GM10266 (cell line): ENCODE measurements around the gene GRIN3B.

Experiments used
- DNase-seq: peaks from one replicate; pipeline ENCODE4 v3.0.0; 2012; ENCODE audit errors: extremely low spot score
- TF ChIP-seq, protein P1 (sequence below): IDR thresholded peaks from 2 replicates; pipeline ENCODE4 v1.5.1; 2012; ENCODE audit warnings: mild to moderate bottlenecking, low read depth; ENCODE audit not compliant: control insufficient read depth, insufficient read depth; ENCODE audit errors: missing control alignments

GRIN3B gene

GRCh38 chr19:1003283-1003682 is 3.1 kb downstream of the GRIN3B start:
- TF ChIP-seq, protein P1, sequence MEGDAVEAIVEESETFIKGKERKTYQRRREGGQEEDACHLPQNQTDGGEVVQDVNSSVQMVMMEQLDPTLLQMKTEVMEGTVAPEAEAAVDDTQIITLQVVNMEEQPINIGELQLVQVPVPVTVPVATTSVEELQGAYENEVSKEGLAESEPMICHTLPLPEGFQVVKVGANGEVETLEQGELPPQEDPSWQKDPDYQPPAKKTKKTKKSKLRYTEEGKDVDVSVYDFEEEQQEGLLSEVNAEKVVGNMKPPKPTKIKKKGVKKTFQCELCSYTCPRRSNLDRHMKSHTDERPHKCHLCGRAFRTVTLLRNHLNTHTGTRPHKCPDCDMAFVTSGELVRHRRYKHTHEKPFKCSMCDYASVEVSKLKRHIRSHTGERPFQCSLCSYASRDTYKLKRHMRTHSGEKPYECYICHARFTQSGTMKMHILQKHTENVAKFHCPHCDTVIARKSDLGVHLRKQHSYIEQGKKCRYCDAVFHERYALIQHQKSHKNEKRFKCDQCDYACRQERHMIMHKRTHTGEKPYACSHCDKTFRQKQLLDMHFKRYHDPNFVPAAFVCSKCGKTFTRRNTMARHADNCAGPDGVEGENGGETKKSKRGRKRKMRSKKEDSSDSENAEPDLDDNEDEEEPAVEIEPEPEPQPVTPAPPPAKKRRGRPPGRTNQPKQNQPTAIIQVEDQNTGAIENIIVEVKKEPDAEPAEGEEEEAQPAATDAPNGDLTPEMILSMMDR: no peak
- no peak for DNase-seq

DNA sequence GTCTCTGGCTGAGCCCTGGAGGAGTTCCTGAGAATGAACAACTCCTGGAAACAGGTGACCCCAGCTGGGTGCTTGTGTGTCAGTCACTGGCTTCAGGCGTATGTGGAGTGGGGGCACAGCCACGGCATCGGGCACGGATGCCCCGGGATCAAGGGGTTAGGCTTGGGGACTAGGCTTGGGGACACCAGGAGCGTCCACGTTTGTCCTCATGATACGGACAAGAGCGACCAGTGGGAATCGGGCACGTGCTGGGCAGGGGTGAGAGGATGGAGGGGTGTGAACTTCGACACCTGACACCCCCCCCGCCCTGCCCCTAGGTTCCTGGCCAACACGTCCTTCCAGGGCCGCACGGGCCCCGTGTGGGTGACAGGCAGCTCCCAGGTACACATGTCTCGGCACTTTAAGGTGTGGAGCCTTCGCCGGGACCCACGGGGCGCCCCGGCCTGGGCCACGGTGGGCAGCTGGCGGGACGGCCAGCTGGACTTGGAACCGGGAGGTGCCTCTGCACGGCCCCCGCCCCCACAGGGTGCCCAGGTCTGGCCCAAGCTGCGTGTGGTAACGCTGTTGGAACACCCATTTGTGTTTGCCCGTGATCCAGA is 4.1 kb downstream of the GRIN3B start:
- TF ChIP-seq, protein P1: no peak
- no peak for DNase-seq

- no peak for DNase-seq
- TF ChIP-seq, protein P1: no peak
These were observed 4.8 kb downstream of the GRIN3B start for GRCh38 chr19:1004803-1005664.

DNA sequence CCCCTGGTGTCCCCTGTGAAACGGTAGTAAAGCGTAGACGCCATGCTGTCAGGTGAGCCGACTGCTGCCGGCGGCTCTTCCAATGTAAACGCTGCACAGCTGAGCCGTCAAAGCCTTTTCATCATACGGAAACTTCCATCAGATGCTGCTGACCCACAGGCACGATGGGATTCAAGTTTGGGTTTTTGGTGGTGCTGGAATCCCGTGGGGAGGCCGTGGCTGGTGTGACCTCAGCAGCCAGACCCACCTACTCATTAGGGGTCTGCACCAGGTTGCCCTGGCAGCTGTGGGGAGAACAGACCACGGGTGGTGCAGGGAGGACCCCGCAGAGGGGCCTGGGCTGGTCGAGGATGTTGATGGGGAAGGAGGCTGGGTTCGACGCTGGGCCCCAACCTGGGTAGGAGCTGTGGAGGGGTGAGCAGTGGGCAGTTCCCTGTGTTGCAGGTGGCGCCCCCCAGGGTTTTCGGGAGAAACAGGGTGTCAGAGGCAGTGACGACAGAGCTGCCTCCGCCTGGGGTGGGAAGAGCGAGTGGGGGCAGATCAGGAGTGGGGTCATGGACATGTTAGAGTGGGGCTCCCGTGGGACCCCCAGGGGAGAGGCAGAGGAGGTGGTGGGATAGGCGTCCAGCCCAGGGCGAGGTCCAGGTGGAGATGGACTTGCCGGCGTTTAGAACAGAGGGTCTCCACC is 6.6 kb downstream of the GRIN3B start:
- TF ChIP-seq, protein P1: no peak
- DNase-seq: no peak

DNA sequence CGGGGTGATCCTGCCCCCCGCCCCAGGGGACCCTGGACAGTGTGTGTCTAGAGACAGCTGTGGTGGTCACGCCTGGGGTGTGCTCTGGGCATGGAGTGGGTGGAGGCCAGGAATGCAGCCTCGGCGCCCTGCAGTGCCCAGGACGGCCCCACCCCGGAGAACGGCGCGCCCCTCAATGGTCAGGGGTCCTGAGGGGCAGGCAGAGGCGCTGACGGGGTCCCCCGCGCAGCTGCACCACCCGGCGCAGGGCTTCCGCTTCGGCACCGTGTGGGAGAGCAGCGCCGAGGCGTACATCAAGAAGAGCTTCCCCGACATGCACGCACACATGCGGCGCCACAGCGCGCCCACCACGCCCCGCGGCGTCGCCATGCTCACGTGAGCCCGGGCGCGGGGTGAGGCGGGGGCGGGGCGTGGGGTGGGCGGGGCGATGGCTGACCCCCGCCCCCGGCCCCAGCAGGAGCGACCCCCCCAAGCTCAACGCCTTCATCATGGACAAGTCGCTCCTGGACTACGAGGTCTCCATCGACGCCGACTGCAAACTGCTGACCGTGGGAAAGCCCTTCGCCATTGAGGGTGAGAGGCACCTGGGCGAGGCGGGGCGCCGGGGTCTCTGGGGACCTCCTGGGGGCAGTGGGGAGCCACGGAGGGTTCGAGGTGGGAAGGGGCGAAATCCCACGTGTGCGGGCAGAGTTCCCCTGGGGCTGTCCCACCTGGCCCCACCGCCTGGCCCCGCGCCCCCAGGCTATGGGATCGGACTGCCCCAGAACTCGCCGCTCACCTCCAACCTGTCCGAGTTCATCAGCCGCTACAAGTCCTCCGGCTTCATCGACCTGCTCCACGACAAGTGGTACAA is 7.4 kb downstream of the GRIN3B start:
- TF ChIP-seq, protein P1: no peak
- DNase-seq: no peak

DNA sequence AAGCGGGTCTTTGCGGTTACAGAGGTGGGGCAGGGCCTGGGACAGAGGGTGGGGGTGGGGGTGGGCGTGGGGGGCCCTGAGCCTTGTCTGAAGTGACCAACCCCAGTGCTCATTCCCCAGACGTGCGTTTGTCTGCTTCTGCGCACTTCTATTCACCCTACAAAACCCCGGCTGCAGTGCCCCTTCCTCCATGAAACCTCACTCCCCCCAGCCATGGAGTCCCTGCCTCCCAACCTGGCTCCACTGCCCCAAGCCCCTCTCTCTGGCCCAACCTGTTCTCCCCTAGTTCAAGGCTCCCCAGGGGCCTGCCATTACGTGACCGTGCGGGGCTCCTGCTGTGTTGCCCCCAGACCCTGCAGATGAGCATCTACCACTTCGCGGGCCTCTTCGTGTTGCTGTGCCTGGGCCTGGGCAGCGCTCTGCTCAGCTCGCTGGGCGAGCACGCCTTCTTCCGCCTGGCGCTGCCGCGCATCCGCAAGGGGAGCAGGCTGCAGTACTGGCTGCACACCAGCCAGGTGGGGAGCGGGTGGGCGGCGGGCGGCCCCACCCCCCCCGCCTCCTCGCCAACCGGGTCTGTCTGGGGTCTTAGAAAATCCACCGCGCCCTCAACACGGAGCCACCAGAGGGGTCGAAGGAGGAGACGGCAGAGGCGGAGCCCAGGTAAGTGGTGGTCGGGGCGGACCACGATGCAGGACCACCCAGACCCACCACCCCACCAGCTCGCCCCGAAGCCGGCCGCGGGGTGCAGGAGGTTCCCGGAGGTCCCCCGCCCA is 8.2 kb downstream of the GRIN3B start:
- TF ChIP-seq, protein P1: no peak
- no peak for DNase-seq
